Neural progenitor cell (in vitro differentiated cells): Measurements from ENCODE around the gene COQ3.

Source experiments
- EZH2 ChIP-seq: fragments of 200-600 bp; sonication (generic); IDR thresholded peaks from 2 replicates; pipeline ENCODE4 v1.6.1; 2017; ENCODE audit warnings: antibody characterized with exemption, mild to moderate bottlenecking, moderate library complexity
- TF ChIP-seq, protein P1 (sequence below): fragments of 200-600 bp; sonication (generic); IDR thresholded peaks from 2 replicates; pipeline ENCODE4 v1.5.1; 2017; ENCODE audit warnings: antibody characterized with exemption, mild to moderate bottlenecking

GRCh38 chr6:99425647-99426450 is 31.9 kb upstream of the COQ3 start:
- TF ChIP-seq, protein P1, sequence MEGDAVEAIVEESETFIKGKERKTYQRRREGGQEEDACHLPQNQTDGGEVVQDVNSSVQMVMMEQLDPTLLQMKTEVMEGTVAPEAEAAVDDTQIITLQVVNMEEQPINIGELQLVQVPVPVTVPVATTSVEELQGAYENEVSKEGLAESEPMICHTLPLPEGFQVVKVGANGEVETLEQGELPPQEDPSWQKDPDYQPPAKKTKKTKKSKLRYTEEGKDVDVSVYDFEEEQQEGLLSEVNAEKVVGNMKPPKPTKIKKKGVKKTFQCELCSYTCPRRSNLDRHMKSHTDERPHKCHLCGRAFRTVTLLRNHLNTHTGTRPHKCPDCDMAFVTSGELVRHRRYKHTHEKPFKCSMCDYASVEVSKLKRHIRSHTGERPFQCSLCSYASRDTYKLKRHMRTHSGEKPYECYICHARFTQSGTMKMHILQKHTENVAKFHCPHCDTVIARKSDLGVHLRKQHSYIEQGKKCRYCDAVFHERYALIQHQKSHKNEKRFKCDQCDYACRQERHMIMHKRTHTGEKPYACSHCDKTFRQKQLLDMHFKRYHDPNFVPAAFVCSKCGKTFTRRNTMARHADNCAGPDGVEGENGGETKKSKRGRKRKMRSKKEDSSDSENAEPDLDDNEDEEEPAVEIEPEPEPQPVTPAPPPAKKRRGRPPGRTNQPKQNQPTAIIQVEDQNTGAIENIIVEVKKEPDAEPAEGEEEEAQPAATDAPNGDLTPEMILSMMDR: peak; percentile 71
- peak; percentile 24 for TF ChIP-seq EZH2
